WTC11 (cell line): Measurements from ENCODE around the gene OBSL1.

Experiments used
- CTCF ChIP-seq: fragments of 200-600 bp; IDR thresholded peaks from 2 replicates; pipeline ENCODE4 v1.8.0; 2022; ENCODE audit warnings: antibody characterized with exemption
- NFE2L1 ChIP-seq: sonication (generic); formaldehyde crosslinking; IDR thresholded peaks from 2 replicates; pipeline ENCODE4 v1.8.1; 2023; ENCODE audit warnings: missing genetic modification reagents
- ZBTB43 ChIP-seq: sonication (generic); formaldehyde crosslinking; IDR thresholded peaks from 2 replicates; pipeline ENCODE4 v1.8.1; 2023; ENCODE audit warnings: mild to moderate bottlenecking, missing genetic modification reagents
- ZNF121 ChIP-seq: sonication (generic); formaldehyde crosslinking; IDR thresholded peaks from 2 replicates; pipeline ENCODE4 v1.8.0; 2023; ENCODE audit warnings: missing genetic modification reagents

GRCh38 chr2:219536967-219537366 is 34.4 kb downstream of the OBSL1 start:
- TF ChIP-seq CTCF (no peak), ZNF121 (CRISPR knock-in tag) (no peak), NFE2L1 (no peak), ZBTB43 (no peak)
